HG03108 (cell line): Measurements from ENCODE around the gene HSPA1L.

Experiments used
- ATAC-seq: cut with Tn5 transposase; IDR thresholded peaks from one replicate; pipeline ENCODE4 v1.9.1; 2021; ENCODE audit warnings: moderate library complexity; ENCODE audit not compliant: unreplicated experiment

Gene HSPA1L

GRCh38 chr6:31784098-31784925 lies 30.8 kb downstream of the HSPA1L start:
- ATAC-seq, result no peak

- ATAC-seq, result no peak
Observed at GRCh38 chr6:31782126-31782855, 32.8 kb downstream of the HSPA1L start.

- ATAC-seq, result no peak
Observed at GRCh38 chr6:31781244-31782125, 33.6 kb downstream of the HSPA1L start.

GRCh38 chr6:31780507-31781243 lies 34.4 kb downstream of the HSPA1L start:
- ATAC-seq, result no peak

GRCh38 chr6:31779908-31780307 lies 35.2 kb downstream of the HSPA1L start:
- no peak for ATAC-seq

- ATAC-seq, result no peak
Observed at GRCh38 chr6:31778999-31779885, 35.8 kb downstream of the HSPA1L start.

- no peak for ATAC-seq
Observed at GRCh38 chr6:31778193-31778592, 36.9 kb downstream of the HSPA1L start.

- ATAC-seq, result no peak
Observed at GRCh38 chr6:31777667-31778050, 37.4 kb downstream of the HSPA1L start.

- ATAC-seq, result peak; percentile 68
Observed at GRCh38 chr6:31776989-31777666, 38.0 kb downstream of the HSPA1L start, which contains the start of gene VWA7. Gene VWA7 (minus strand): TSS chr6:31777328. CDS start chr6:31776779, 549 bp downstream.

- ATAC-seq, result no peak
Observed at GRCh38 chr6:31776485-31776988, 38.5 kb downstream of the HSPA1L start.

- no peak for ATAC-seq
Observed at GRCh38 chr6:31775633-31776484, 39.2 kb downstream of the HSPA1L start.

- ATAC-seq, result no peak
Observed at GRCh38 chr6:31775184-31775583, 39.9 kb downstream of the HSPA1L start.

- ATAC-seq, result no peak
Observed at GRCh38 chr6:31771992-31772358, 43.1 kb downstream of the HSPA1L start.

- ATAC-seq, result no peak
Observed at GRCh38 chr6:31770860-31771259, 44.2 kb downstream of the HSPA1L start.

- ATAC-seq, result no peak
Observed at GRCh38 chr6:31769684-31770371, 45.3 kb downstream of the HSPA1L start.

- no peak for ATAC-seq
Observed at GRCh38 chr6:31768363-31769257, 46.5 kb downstream of the HSPA1L start.
